Loucy (cell line): Measurements from ENCODE around the gene FEV.

Source experiments
- H2AFZ ChIP-seq: fragments of 200-600 bp; sonication (generic); 2 replicates; pipeline ENCODE4 v1.6.0; 2016; ENCODE audit warnings: antibody characterized with exemption, mild to moderate bottlenecking, low read length, moderate library complexity
- H3F3A ChIP-seq: fragments of 200-600 bp; 2 replicates; pipeline ENCODE4 v1.6.0; 2016; ENCODE audit warnings: antibody characterized with exemption, low read depth, mild to moderate bottlenecking
- H3K27me3 ChIP-seq: fragments of 200-600 bp; sonication (generic); 2 replicates; pipeline ENCODE4 v1.6.1; 2014; ENCODE audit warnings: low read length, mild to moderate bottlenecking; ENCODE audit not compliant: insufficient read depth, poor library complexity, severe bottlenecking
- H3K36me3 ChIP-seq: fragments of 200-600 bp; sonication (generic); 2 replicates; pipeline ENCODE4 v1.6.1; 2016; ENCODE audit warnings: low read length; ENCODE audit not compliant: insufficient read depth
- H3K4me1 ChIP-seq: fragments of 200-600 bp; sonication (generic); 2 replicates; pipeline ENCODE4 v1.5.1; 2014; ENCODE audit warnings: low read length, mild to moderate bottlenecking; ENCODE audit not compliant: insufficient read depth, poor library complexity, severe bottlenecking
- H3K4me2 ChIP-seq: fragments of 200-600 bp; sonication (generic); 2 replicates; pipeline ENCODE4 v1.6.0; 2014; ENCODE audit warnings: antibody characterized with exemption, low read length, low read depth, mild to moderate bottlenecking; ENCODE audit not compliant: poor library complexity, severe bottlenecking
- H3K4me3 ChIP-seq: fragments of 200-600 bp; sonication (generic); 2 replicates; pipeline ENCODE4 v1.5.1; 2014; ENCODE audit warnings: low read length, mild to moderate bottlenecking, mixed read lengths; ENCODE audit not compliant: poor library complexity, severe bottlenecking
- H3K79me2 ChIP-seq: fragments of 200-600 bp; sonication (generic); 2 replicates; pipeline ENCODE4 v1.6.1; 2014; ENCODE audit warnings: low read length; ENCODE audit not compliant: insufficient read depth
- H3K9ac ChIP-seq: fragments of 200-600 bp; sonication (generic); 2 replicates; pipeline ENCODE4 v1.6.0; 2014; ENCODE audit warnings: mild to moderate bottlenecking, low read depth, low read length, moderate library complexity; ENCODE audit not compliant: poor library complexity, severe bottlenecking
- H3K9me2 ChIP-seq: fragments of 200-600 bp; sonication (generic); replicated peaks from 2 replicates; pipeline ENCODE4 v1.6.1; 2016; ENCODE audit warnings: low read depth, low read length, mixed read lengths
- H3K9me3 ChIP-seq: fragments of 200-600 bp; sonication (generic); 2 replicates; pipeline ENCODE4 v1.6.1; 2014; ENCODE audit warnings: mild to moderate bottlenecking, antibody characterized with exemption, low read length, low read depth; ENCODE audit not compliant: insufficient read depth
- H4K20me1 ChIP-seq: fragments of 200-600 bp; sonication (generic); 2 replicates; pipeline ENCODE4 v1.6.0; 2014; ENCODE audit warnings: antibody characterized with exemption, low read length, mild to moderate bottlenecking; ENCODE audit not compliant: insufficient read depth, poor library complexity, severe bottlenecking
- CTCF ChIP-seq: fragments of 200-600 bp; sonication (generic); conservative IDR thresholded peaks from 2 replicates; pipeline ENCODE4 v1.5.1; 2014; ENCODE audit warnings: mild to moderate bottlenecking, antibody characterized with exemption, low read length
- EZH2phosphoT487 ChIP-seq: fragments of 200-600 bp; IDR thresholded peaks from 2 replicates; pipeline ENCODE4 v1.6.1; 2018; ENCODE audit warnings: antibody characterized with exemption, mild to moderate bottlenecking, moderate library complexity, borderline replicate concordance

FEV gene

GRCh38 chr2:219003979-219004378 is 19.0 kb upstream of the FEV start:
- Histone ChIP-seq H3K36me3 (no peaks in the 10 kb centered on the region), H2AFZ (no peak overlapping the region), H3K4me3 (no peak overlapping the region), H3K79me2 (no peaks in the 10 kb centered on the region), H3K9ac (no peak overlapping the region), H3K4me2 (no peak overlapping the region), H3F3A (no peaks in the 10 kb centered on the region), H3K4me1 (peaks cover 15% of the 10 kb centered on the region), H4K20me1 (no peaks in the 10 kb centered on the region), H3K9me2 (no peaks in the 10 kb centered on the region), H3K9me3 (no peaks in the 10 kb centered on the region), H3K27me3 (no peaks in the 10 kb centered on the region)
- no peak for TF ChIP-seq CTCF
- no peak for TF ChIP-seq EZH2phosphoT487

- no peak overlapping the region for H3K4me2 ChIP-seq
- H3K27me3 ChIP-seq: no peaks in the 10 kb centered on the region
- H3K79me2 ChIP-seq: no peaks in the 10 kb centered on the region
- no peak overlapping the region for H3K4me3 ChIP-seq
- no peak overlapping the region for H2AFZ ChIP-seq
- no peaks in the 10 kb centered on the region for H3K36me3 ChIP-seq
- H3K9me2 ChIP-seq: no peaks in the 10 kb centered on the region
- H3F3A ChIP-seq: no peaks in the 10 kb centered on the region
- H4K20me1 ChIP-seq: no peaks in the 10 kb centered on the region
- H3K9me3 ChIP-seq: no peaks in the 10 kb centered on the region
- H3K9ac ChIP-seq: no peak overlapping the region
- peaks cover 21% of the 10 kb centered on the region for H3K4me1 ChIP-seq
- 0 out of 2 replicates have a peak, but pooled peaks have one; percentile 16 for TF ChIP-seq CTCF
- TF ChIP-seq EZH2phosphoT487: no peak
These were observed 18.3 kb upstream of the FEV start for GRCh38 chr2:219003267-219003634.

GRCh38 chr2:219002395-219003266 is 17.6 kb upstream of the FEV start:
- H3K9ac ChIP-seq: no peak overlapping the region

More at GRCh38 chr2:219002395-219003266, 17.6 kb upstream of the FEV start:
- no peaks in the 10 kb centered on the region for H3K9me3 ChIP-seq
- H3F3A ChIP-seq: no peaks in the 10 kb centered on the region
- H3K4me3 ChIP-seq: no peak overlapping the region
- TF ChIP-seq CTCF: peak; percentile 16; the same call in 1 of the 2 replicates
- TF ChIP-seq EZH2phosphoT487: no peak
- H4K20me1 ChIP-seq: no peaks in the 10 kb centered on the region
- no peaks in the 10 kb centered on the region for H3K36me3 ChIP-seq
- H3K27me3 ChIP-seq: no peaks in the 10 kb centered on the region
- peaks cover 27% of the 10 kb centered on the region for H3K4me1 ChIP-seq
- no peaks in the 10 kb centered on the region for H3K9me2 ChIP-seq
- H2AFZ ChIP-seq: no peak overlapping the region
- no peak overlapping the region for H3K4me2 ChIP-seq
- no peaks in the 10 kb centered on the region for H3K79me2 ChIP-seq
